Nephron progenitor cell (in vitro differentiated cells): ENCODE measurements around the gene DPRX.

Experiments
- DNase-seq: peaks from one replicate; pipeline ENCODE4 v3.0.0; 2021
- H3K27ac Mint-ChIP-seq: 2 replicates; pipeline ENCODE4 v1.8.0; 2021; ENCODE audit warnings: mild to moderate bottlenecking, moderate library complexity, mixed read lengths
- H3K27me3 Mint-ChIP-seq: 2 replicates; pipeline ENCODE4 v1.8.0; 2021; ENCODE audit warnings: mild to moderate bottlenecking, low read depth, mixed read lengths; ENCODE audit not compliant: poor library complexity
- H3K36me3 Mint-ChIP-seq: 2 replicates; pipeline ENCODE4 v1.8.0; 2021; ENCODE audit warnings: low read depth, mixed read lengths
- H3K4me1 Mint-ChIP-seq: 2 replicates; pipeline ENCODE4 v1.8.0; 2021; ENCODE audit warnings: mixed read lengths
- H3K4me3 Mint-ChIP-seq: 2 replicates; pipeline ENCODE4 v1.8.0; 2021; ENCODE audit warnings: mild to moderate bottlenecking, moderate library complexity, mixed read lengths
- H3K9me3 Mint-ChIP-seq: 2 replicates; pipeline ENCODE4 v1.8.0; 2021; ENCODE audit warnings: mild to moderate bottlenecking, moderate library complexity, mixed read lengths
- CTCF ChIP-seq: fragments of 200-600 bp; sonication (generic); IDR thresholded peaks from 2 replicates; pipeline ENCODE4 v1.5.0; 2021; ENCODE audit warnings: antibody characterized with exemption

The DPRX gene

GRCh38 chr19:53670345-53670744 lies 38.5 kb downstream of the DPRX start:
- Mint-ChIP-seq H3K4me1 (no peaks in the 10 kb centered on the region), H3K36me3 (no peaks in the 10 kb centered on the region), H3K27ac (no peak overlapping the region), H3K9me3 (no peaks in the 10 kb centered on the region), H3K4me3 (no peak overlapping the region), H3K27me3 (peaks cover 3% of the 10 kb centered on the region)
- no peak for TF ChIP-seq CTCF
- no peak for DNase-seq

GRCh38 chr19:53671663-53672062 lies 39.9 kb downstream of the DPRX start:
- Mint-ChIP-seq H3K27ac (no peak overlapping the region), H3K36me3 (no peaks in the 10 kb centered on the region), H3K27me3 (peaks cover 3% of the 10 kb centered on the region), H3K4me1 (no peaks in the 10 kb centered on the region), H3K4me3 (no peak overlapping the region), H3K9me3 (no peaks in the 10 kb centered on the region)
- DNase-seq: no peak
- no peak for TF ChIP-seq CTCF
